ENCODE results near the gene HSFX1. TPM values are rescaled to one million over a fixed set of nuclear protein-coding genes. Genes with fewer than 3 reads are reported as not detected.
A peak's percentile ranks its signal among the peaks of the same experiment; 100 is the strongest.
"Not testable (repeated sequence)": the region's sequence is repeated elsewhere in the genome, so short reads cannot be mapped to it uniquely, and the experiment has no call there.

Gene HSFX1
- total and polyA plus RNA-seq, 4 donors, result 1.3 to 3.5 (median 2.1) TPM

DNA sequence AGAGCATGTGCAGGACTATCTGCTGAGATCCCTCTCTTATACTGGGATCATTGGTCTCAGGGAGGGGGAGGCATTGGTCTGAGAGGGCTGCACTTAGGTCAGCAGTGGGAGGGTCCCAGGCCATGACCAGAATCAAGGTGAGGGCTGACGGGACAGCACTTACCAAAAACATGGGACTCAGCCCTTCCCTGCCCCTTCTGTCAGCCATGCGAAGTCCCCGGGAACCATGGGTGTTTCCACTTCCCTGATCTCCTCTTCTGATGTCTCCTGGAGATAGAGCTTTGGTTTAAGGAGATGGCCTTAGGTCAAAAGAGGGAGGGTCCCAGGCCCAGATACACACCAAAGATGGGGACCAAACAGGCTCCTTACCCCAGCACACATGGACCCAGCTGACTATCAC, 12.9 kb upstream of the HSFX1 start:
- no peaks in the 10 kb centered on the region for H3K36me3 ChIP-seq (ENCODE audit: control insufficient read depth in 1 of 2, insufficient read depth in 2 of 2, low read length in 1 of 2)
- no peak overlapping the region for H3K4me3 ChIP-seq (ENCODE audit: low read length in 2 of 2)
- no peaks in the 10 kb centered on the region for H3K27me3 ChIP-seq (ENCODE audit: control insufficient read depth in 1 of 2, insufficient read depth in 2 of 2, low read length in 1 of 2)
- ATAC-seq (ENCODE audit: low FRiP score), result no peak
- intact Hi-C loops (cut with DNase I), result loop anchor here in 1 of 2 donors (10.0 kb wide), 1 partner anchor 76 kb away; no protein-coding TSS in a partner anchor
- H3K9me3 ChIP-seq (ENCODE audit: control insufficient read depth, low read length), result no peaks in the 10 kb centered on the region
- no peak overlapping the region for H3K27ac ChIP-seq (ENCODE audit: low read depth in 1 of 2, low read length in 2 of 2)
- DNase-seq, result peak in 1 of 2 donors; percentile 26
- H3K4me1 ChIP-seq (ENCODE audit: control insufficient read depth in 1 of 2, insufficient read depth in 2 of 2, low read length in 2 of 2), result no peaks in the 10 kb centered on the region
- WGBS, 2 donors, result 88 to 89% methylated on average over 3 of the region's 3 CpGs

GRCh38 chrX:149761858-149762674, 11.8 kb upstream of the HSFX1 start:
- DNase-seq, result peak in 1 of 2 donors; percentile 38
- peak; percentile 39 for ATAC-seq (ENCODE audit: low FRiP score)
- H3K36me3 ChIP-seq (ENCODE audit: control insufficient read depth in 1 of 2, insufficient read depth in 2 of 2, low read length in 1 of 2); H3K9me3 ChIP-seq (ENCODE audit: control insufficient read depth, low read length); H3K4me3 ChIP-seq (ENCODE audit: low read length in 2 of 2); H3K27ac ChIP-seq (ENCODE audit: low read depth in 1 of 2, low read length in 2 of 2); H3K27me3 ChIP-seq (ENCODE audit: control insufficient read depth in 1 of 2, insufficient read depth in 2 of 2, low read length in 1 of 2); H3K4me1 ChIP-seq (ENCODE audit: control insufficient read depth in 1 of 2, insufficient read depth in 2 of 2, low read length in 2 of 2): not testable (repeated sequence)
- intact Hi-C loops (cut with DNase I), result loop anchor here in 1 of 2 donors (10.0 kb wide), 1 partner anchor 77 kb away; no protein-coding TSS in a partner anchor
- 89 to 92% methylated on average over 22 of the region's 22 CpGs for WGBS, 2 donors

DNA sequence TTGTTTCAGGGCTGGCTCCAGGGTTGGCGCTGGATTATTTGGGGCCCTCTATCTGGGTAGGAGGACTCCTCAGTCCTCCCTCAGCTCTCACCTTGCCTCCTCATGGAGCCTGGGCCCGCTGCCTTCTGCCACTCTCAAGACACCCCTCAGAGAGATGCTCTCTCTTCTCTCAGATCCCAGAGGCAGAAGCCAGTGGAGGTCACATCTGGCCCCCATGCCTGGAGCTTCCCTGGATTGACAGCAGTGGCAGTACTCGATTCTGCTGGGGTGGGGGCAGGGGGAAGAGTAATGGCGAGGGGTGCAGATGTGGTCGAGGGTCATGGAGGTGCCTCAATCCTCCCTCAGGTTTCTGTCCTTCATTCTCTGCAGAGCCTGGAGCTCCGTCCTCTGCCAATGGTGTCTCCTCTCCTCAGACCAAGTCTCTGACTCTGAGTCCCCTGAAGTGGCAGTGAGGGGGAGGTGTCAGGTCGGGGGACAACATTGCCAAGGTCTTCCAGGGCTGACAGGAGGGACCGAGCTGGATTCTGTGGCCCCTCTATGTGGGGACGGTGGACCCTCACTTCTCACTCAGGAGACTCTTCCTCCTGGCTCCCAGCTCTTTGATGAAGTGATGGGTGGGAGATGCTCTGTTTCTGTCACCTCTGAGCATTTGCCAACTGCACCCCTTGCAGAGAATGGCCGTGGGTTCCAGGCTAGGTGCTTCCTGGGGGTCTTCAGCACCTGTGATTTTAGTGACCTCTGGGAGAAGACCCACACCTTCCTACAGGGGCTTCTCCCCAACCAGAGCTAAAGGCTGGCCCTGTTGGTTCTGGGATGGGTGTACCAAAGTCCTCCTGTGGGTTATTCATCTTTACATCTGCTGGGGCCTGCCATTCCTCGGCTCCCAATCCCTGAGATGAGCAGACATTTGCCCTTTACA, 10.9 kb upstream of the HSFX1 start:
- ATAC-seq (ENCODE audit: low FRiP score) (no peak), DNase-seq (peak in 1 of 2 donors; percentile 26)
- Histone ChIP-seq H3K27me3 (ENCODE audit: control insufficient read depth in 1 of 2, insufficient read depth in 2 of 2, low read length in 1 of 2) (no peaks in the 10 kb centered on the region), H3K4me3 (ENCODE audit: low read length in 2 of 2) (no peak overlapping the region), H3K36me3 (ENCODE audit: control insufficient read depth in 1 of 2, insufficient read depth in 2 of 2, low read length in 1 of 2) (no peaks in the 10 kb centered on the region), H3K9me3 (ENCODE audit: control insufficient read depth, low read length) (no peaks in the 10 kb centered on the region), H3K4me1 (ENCODE audit: control insufficient read depth in 1 of 2, insufficient read depth in 2 of 2, low read length in 2 of 2) (no peaks in the 10 kb centered on the region), H3K27ac (ENCODE audit: low read depth in 1 of 2, low read length in 2 of 2) (no peak overlapping the region)
- intact Hi-C loops (cut with DNase I), result loop anchor here in 1 of 2 donors (10.0 kb wide), 1 partner anchor 78 kb away; no protein-coding TSS in a partner anchor
- 57 to 83% methylated on average over 10 of the region's 11 CpGs for WGBS, 2 donors

- intact Hi-C loops (cut with DNase I), result not testable (repeated sequence)
These were observed 3.5 kb upstream of the HSFX1 start for GRCh38 chrX:149770344-149770743.

GRCh38 chrX:149773026-149773425, 842 bp upstream of the HSFX1 start:
- intact Hi-C loops (cut with DNase I); H3K4me3 ChIP-seq (ENCODE audit: low read length in 2 of 2); ATAC-seq (ENCODE audit: low FRiP score); H3K4me1 ChIP-seq (ENCODE audit: control insufficient read depth in 1 of 2, insufficient read depth in 2 of 2, low read length in 2 of 2); H3K36me3 ChIP-seq (ENCODE audit: control insufficient read depth in 1 of 2, insufficient read depth in 2 of 2, low read length in 1 of 2); H3K27me3 ChIP-seq (ENCODE audit: control insufficient read depth in 1 of 2, insufficient read depth in 2 of 2, low read length in 1 of 2); H3K9me3 ChIP-seq (ENCODE audit: control insufficient read depth, low read length); DNase-seq; H3K27ac ChIP-seq (ENCODE audit: low read depth in 1 of 2, low read length in 2 of 2): not testable (repeated sequence)
- WGBS, 2 donors, result no CpG with 5 or more reads among the region's 9 CpGs

More at GRCh38 chrX:149770344-149770743, 3.5 kb upstream of the HSFX1 start:
- H3K9me3 ChIP-seq (ENCODE audit: control insufficient read depth, low read length); H3K36me3 ChIP-seq (ENCODE audit: control insufficient read depth in 1 of 2, insufficient read depth in 2 of 2, low read length in 1 of 2); ATAC-seq (ENCODE audit: low FRiP score); H3K4me1 ChIP-seq (ENCODE audit: control insufficient read depth in 1 of 2, insufficient read depth in 2 of 2, low read length in 2 of 2); H3K27me3 ChIP-seq (ENCODE audit: control insufficient read depth in 1 of 2, insufficient read depth in 2 of 2, low read length in 1 of 2); H3K4me3 ChIP-seq (ENCODE audit: low read length in 2 of 2); DNase-seq; H3K27ac ChIP-seq (ENCODE audit: low read depth in 1 of 2, low read length in 2 of 2): not testable (repeated sequence)
- WGBS, 2 donors, result 55 to 90% methylated on average over 3 of the region's 12 CpGs

DNA sequence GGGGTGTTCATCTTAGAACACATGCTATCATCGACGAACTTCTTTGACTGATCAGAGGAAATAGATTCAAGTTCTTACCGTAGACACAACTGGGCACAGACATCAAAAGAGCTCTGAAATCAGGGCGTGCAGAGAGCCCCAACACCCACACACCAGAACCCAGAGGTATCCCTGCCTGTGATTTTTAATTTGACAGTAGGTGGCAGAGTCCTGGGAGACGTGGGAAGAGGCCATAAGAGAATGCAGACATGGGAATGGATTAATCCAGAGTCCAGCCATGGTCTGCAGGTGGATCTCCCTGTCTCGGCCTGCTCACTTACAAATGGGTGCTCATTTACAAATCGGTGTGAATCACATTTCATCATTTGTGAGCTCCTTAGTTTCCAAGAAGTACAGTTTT, 4.1 kb downstream of the HSFX1 start:
- no CpG with 5 or more reads among the region's 7 CpGs for WGBS, 2 donors
- not testable (repeated sequence) for DNase-seq

DNA sequence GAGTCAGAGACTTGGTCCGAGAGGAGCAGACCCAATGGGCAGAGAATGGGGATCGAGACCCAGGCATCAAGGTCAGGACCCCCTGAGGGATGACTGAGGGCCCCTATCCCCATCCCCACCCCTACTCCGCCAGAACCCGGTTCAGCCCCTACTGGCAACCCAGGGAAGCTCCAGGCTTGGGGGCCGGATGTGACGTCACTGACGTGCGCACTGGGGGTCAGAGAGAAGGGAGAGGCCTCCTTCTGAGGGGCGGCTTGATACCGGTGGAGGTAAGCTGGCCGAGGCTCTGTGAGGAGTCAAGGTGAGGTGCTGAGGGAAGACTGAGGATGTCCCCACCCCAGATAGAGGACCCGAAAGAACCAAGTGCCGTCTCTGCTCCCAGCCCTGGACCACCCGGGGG, 7.9 kb downstream of the HSFX1 start, which contains the start of gene MAGEA9:
MAGEA9 (plus strand) TSS at position 204 of the 400 bp plus-strand sequence. CDS start 4,281 bp downstream, outside the sequence.
- H3K4me1 ChIP-seq (ENCODE audit: control insufficient read depth in 1 of 2, insufficient read depth in 2 of 2, low read length in 2 of 2); intact Hi-C loops (cut with DNase I); H3K36me3 ChIP-seq (ENCODE audit: control insufficient read depth in 1 of 2, insufficient read depth in 2 of 2, low read length in 1 of 2); ATAC-seq (ENCODE audit: low FRiP score); H3K27me3 ChIP-seq (ENCODE audit: control insufficient read depth in 1 of 2, insufficient read depth in 2 of 2, low read length in 1 of 2); H3K27ac ChIP-seq (ENCODE audit: low read depth in 1 of 2, low read length in 2 of 2); DNase-seq; H3K4me3 ChIP-seq (ENCODE audit: low read length in 2 of 2); H3K9me3 ChIP-seq (ENCODE audit: control insufficient read depth, low read length): not testable (repeated sequence)
- WGBS, 2 donors, result no CpG with 5 or more reads among the region's 14 CpGs

More for the DNA sequence above, 4.1 kb downstream of the HSFX1 start:
- H3K36me3 ChIP-seq (ENCODE audit: control insufficient read depth in 1 of 2, insufficient read depth in 2 of 2, low read length in 1 of 2); H3K9me3 ChIP-seq (ENCODE audit: control insufficient read depth, low read length); H3K27me3 ChIP-seq (ENCODE audit: control insufficient read depth in 1 of 2, insufficient read depth in 2 of 2, low read length in 1 of 2); H3K4me1 ChIP-seq (ENCODE audit: control insufficient read depth in 1 of 2, insufficient read depth in 2 of 2, low read length in 2 of 2); H3K4me3 ChIP-seq (ENCODE audit: low read length in 2 of 2); H3K27ac ChIP-seq (ENCODE audit: low read depth in 1 of 2, low read length in 2 of 2); ATAC-seq (ENCODE audit: low FRiP score); intact Hi-C loops (cut with DNase I): not testable (repeated sequence)

- ATAC-seq (ENCODE audit: low FRiP score); DNase-seq; intact Hi-C loops (cut with DNase I); H3K27me3 ChIP-seq (ENCODE audit: control insufficient read depth in 1 of 2, insufficient read depth in 2 of 2, low read length in 1 of 2); H3K36me3 ChIP-seq (ENCODE audit: control insufficient read depth in 1 of 2, insufficient read depth in 2 of 2, low read length in 1 of 2); H3K27ac ChIP-seq (ENCODE audit: low read depth in 1 of 2, low read length in 2 of 2); H3K4me3 ChIP-seq (ENCODE audit: low read length in 2 of 2); H3K9me3 ChIP-seq (ENCODE audit: control insufficient read depth, low read length); H3K4me1 ChIP-seq (ENCODE audit: control insufficient read depth in 1 of 2, insufficient read depth in 2 of 2, low read length in 2 of 2): not testable (repeated sequence)
- WGBS, 2 donors, result no CpG with 5 or more reads among the region's 1 CpG
These were observed 21.7 kb downstream of the HSFX1 start for GRCh38 chrX:149795531-149795930.

Data from aorta (tissue), 5 donors.